ENCODE data around the gene ANKH. TPM values are rescaled to one million over a fixed set of nuclear protein-coding genes. Genes with fewer than 3 reads are reported as not detected.

Gene ANKH
- total and polyA plus RNA-seq, 3 experiments from 2014 or later: 47.0 to 80.5 (median 80.0) TPM

- no peak for DNase-seq
- Mint-ChIP-seq H3K27ac (peak overlapping the region in 6 of 8 donors; percentile 17 to 93 (median 84)), H3K27me3 (no peaks in the 10 kb centered on the region), H3K4me1 (peaks cover 8 to 27% (median 12%) of the 10 kb centered on the region in 3 donors), H3K36me3 (peaks cover 3 to 87% (median 22%) of the 10 kb centered on the region in 3 donors), H3K4me3 (peak overlapping the region in 1 of 7 donors; percentile 57), H3K9me3 (no peaks in the 10 kb centered on the region)
- no peaks in the 10 kb centered on the region for H3K9me3 ChIP-seq (ENCODE audit: low read length)
- H3K4me1 ChIP-seq (ENCODE audit: insufficient read depth, low read length): peaks cover 6% of the 10 kb centered on the region
- H3K27ac ChIP-seq (ENCODE audit: low read depth, low read length): no peak overlapping the region
- POLR2A ChIA-PET: no interaction called here
- CTCF ChIA-PET: no interaction called here
- H3K4me3 ChIP-seq (ENCODE audit: low read length): no peak overlapping the region
- peaks cover 19% of the 10 kb centered on the region for H3K36me3 ChIP-seq (ENCODE audit: insufficient read depth, low read length)
- no peaks in the 10 kb centered on the region for H3K27me3 ChIP-seq (ENCODE audit: insufficient read depth, low read length, poor library complexity, severe bottlenecking)
These were observed 126.4 kb downstream of the ANKH start for GRCh38 chr5:14745188-14745563.

GRCh38 chr5:14744296-14745187 is 127.0 kb downstream of the ANKH start:
- no peak for DNase-seq
- POLR2A ChIA-PET: no interaction called here
- Mint-ChIP-seq H3K27me3 (no peaks in the 10 kb centered on the region), H3K4me1 (peaks cover 8 to 27% (median 12%) of the 10 kb centered on the region in 3 donors), H3K9me3 (no peaks in the 10 kb centered on the region), H3K27ac (peak overlapping the region in 7 of 8 donors; percentile 61 to 93 (median 83)), H3K4me3 (no peak overlapping the region), H3K36me3 (peaks cover 3 to 87% (median 19%) of the 10 kb centered on the region in 3 donors)
- Histone ChIP-seq H3K4me3 (ENCODE audit: low read length) (no peak overlapping the region), H3K36me3 (ENCODE audit: insufficient read depth, low read length) (peaks cover 24% of the 10 kb centered on the region), H3K27me3 (ENCODE audit: insufficient read depth, low read length, poor library complexity, severe bottlenecking) (no peaks in the 10 kb centered on the region), H3K9me3 (ENCODE audit: low read length) (no peaks in the 10 kb centered on the region), H3K27ac (ENCODE audit: low read depth, low read length) (no peak overlapping the region), H3K4me1 (ENCODE audit: insufficient read depth, low read length) (peaks cover 6% of the 10 kb centered on the region)
- CTCF ChIA-PET: interaction anchor here (1.4 kb wide), 1 partner anchor 17 kb away, joined by 8 read pairs; no protein-coding TSS in a partner anchor

GRCh38 chr5:14743601-14744295 is 127.8 kb downstream of the ANKH start:
- Histone ChIP-seq H3K9me3 (ENCODE audit: low read length) (no peaks in the 10 kb centered on the region), H3K27ac (ENCODE audit: low read depth, low read length) (no peak overlapping the region), H3K27me3 (ENCODE audit: insufficient read depth, low read length, poor library complexity, severe bottlenecking) (no peaks in the 10 kb centered on the region), H3K4me3 (ENCODE audit: low read length) (no peak overlapping the region), H3K36me3 (ENCODE audit: insufficient read depth, low read length) (peaks cover 26% of the 10 kb centered on the region), H3K4me1 (ENCODE audit: insufficient read depth, low read length) (peaks cover 6% of the 10 kb centered on the region)
- Mint-ChIP-seq H3K4me1 (peaks cover 8 to 27% (median 12%) of the 10 kb centered on the region in 3 donors), H3K4me3 (no peak overlapping the region), H3K27me3 (no peaks in the 10 kb centered on the region), H3K9me3 (no peaks in the 10 kb centered on the region), H3K36me3 (peaks cover 3 to 85% (median 19%) of the 10 kb centered on the region in 3 donors), H3K27ac (peak overlapping the region in 6 of 8 donors; percentile 61 to 87 (median 74))
- POLR2A ChIA-PET: no interaction called here
- CTCF ChIA-PET: interaction anchor here (1.4 kb wide), 1 partner anchor 16 kb away, joined by 8 read pairs; no protein-coding TSS in a partner anchor
- no peak for DNase-seq

GRCh38 chr5:14742498-14742897 is 129.1 kb downstream of the ANKH start:
- peaks cover 8 to 27% (median 12%) of the 10 kb centered on the region in 3 donors for H3K4me1 Mint-ChIP-seq
- H3K9me3 Mint-ChIP-seq: no peaks in the 10 kb centered on the region
- POLR2A ChIA-PET: no interaction called here
- peak overlapping the region in 1 of 7 donors; percentile 63 for H3K4me3 Mint-ChIP-seq
- peaks cover 6% of the 10 kb centered on the region for H3K4me1 ChIP-seq (ENCODE audit: insufficient read depth, low read length)
- CTCF ChIA-PET: no interaction called here
- H3K27me3 Mint-ChIP-seq: no peaks in the 10 kb centered on the region
- no peak overlapping the region for H3K27ac ChIP-seq (ENCODE audit: low read depth, low read length)
- H3K27ac Mint-ChIP-seq: peak overlapping the region in 5 of 8 donors; percentile 61 to 86 (median 77)
- peaks cover 3 to 85% (median 19%) of the 10 kb centered on the region in 3 donors for H3K36me3 Mint-ChIP-seq
- no peaks in the 10 kb centered on the region for H3K27me3 ChIP-seq (ENCODE audit: insufficient read depth, low read length, poor library complexity, severe bottlenecking)
- DNase-seq: no peak
- no peak overlapping the region for H3K4me3 ChIP-seq (ENCODE audit: low read length)
- H3K9me3 ChIP-seq (ENCODE audit: low read length): no peaks in the 10 kb centered on the region
- H3K36me3 ChIP-seq (ENCODE audit: insufficient read depth, low read length): peaks cover 26% of the 10 kb centered on the region

GRCh38 chr5:14741801-14742440 is 129.7 kb downstream of the ANKH start:
- Mint-ChIP-seq H3K36me3 (peaks cover 3 to 83% (median 19%) of the 10 kb centered on the region in 3 donors), H3K27ac (peak overlapping the region in 5 of 8 donors; percentile 61 to 86 (median 77))
- no peaks in the 10 kb centered on the region for H3K9me3 ChIP-seq (ENCODE audit: low read length)

GRCh38 chr5:14741131-14741530 is 130.4 kb downstream of the ANKH start:
- CTCF ChIA-PET: interaction anchor here (1.3 kb wide), 1 partner anchor 14 kb away, joined by 3 read pairs; no protein-coding TSS in a partner anchor
- Histone ChIP-seq H3K36me3 (ENCODE audit: insufficient read depth, low read length) (peaks cover 26% of the 10 kb centered on the region), H3K4me3 (ENCODE audit: low read length) (no peak overlapping the region), H3K4me1 (ENCODE audit: insufficient read depth, low read length) (peaks cover 6% of the 10 kb centered on the region), H3K9me3 (ENCODE audit: low read length) (no peaks in the 10 kb centered on the region), H3K27me3 (ENCODE audit: insufficient read depth, low read length, poor library complexity, severe bottlenecking) (no peaks in the 10 kb centered on the region), H3K27ac (ENCODE audit: low read depth, low read length) (no peak overlapping the region)
- H3K27ac Mint-ChIP-seq: peak overlapping the region in 3 of 8 donors; percentile 12 to 44 (median 35)
- H3K9me3 Mint-ChIP-seq: no peaks in the 10 kb centered on the region
- H3K27me3 Mint-ChIP-seq: no peaks in the 10 kb centered on the region
- no peak overlapping the region for H3K4me3 Mint-ChIP-seq
- no peak for DNase-seq
- peaks cover 3 to 80% (median 22%) of the 10 kb centered on the region in 3 donors for H3K36me3 Mint-ChIP-seq
- peaks cover 7 to 22% (median 14%) of the 10 kb centered on the region in 3 donors for H3K4me1 Mint-ChIP-seq
- POLR2A ChIA-PET: no interaction called here

More at GRCh38 chr5:14741801-14742440, 129.7 kb downstream of the ANKH start:
- Histone ChIP-seq H3K4me1 (ENCODE audit: insufficient read depth, low read length) (peaks cover 6% of the 10 kb centered on the region), H3K27me3 (ENCODE audit: insufficient read depth, low read length, poor library complexity, severe bottlenecking) (no peaks in the 10 kb centered on the region), H3K27ac (ENCODE audit: low read depth, low read length) (no peak overlapping the region), H3K36me3 (ENCODE audit: insufficient read depth, low read length) (peaks cover 26% of the 10 kb centered on the region), H3K4me3 (ENCODE audit: low read length) (no peak overlapping the region)
- Mint-ChIP-seq H3K27me3 (no peaks in the 10 kb centered on the region), H3K4me3 (no peak overlapping the region), H3K4me1 (peaks cover 8 to 27% (median 12%) of the 10 kb centered on the region in 3 donors), H3K9me3 (no peaks in the 10 kb centered on the region)
- CTCF ChIA-PET: no interaction called here
- POLR2A ChIA-PET: no interaction called here
- DNase-seq: peak in 1 of 5 donors; percentile 56

- Histone ChIP-seq H3K27me3 (ENCODE audit: insufficient read depth, low read length, poor library complexity, severe bottlenecking) (no peaks in the 10 kb centered on the region), H3K9me3 (ENCODE audit: low read length) (no peaks in the 10 kb centered on the region), H3K4me3 (ENCODE audit: low read length) (no peak overlapping the region), H3K4me1 (ENCODE audit: insufficient read depth, low read length) (peaks cover 6% of the 10 kb centered on the region), H3K27ac (ENCODE audit: low read depth, low read length) (no peak overlapping the region), H3K36me3 (ENCODE audit: insufficient read depth, low read length) (peaks cover 26% of the 10 kb centered on the region)
- Mint-ChIP-seq H3K27ac (no peak overlapping the region), H3K4me1 (peaks cover 0 to 11% (median 7%) of the 10 kb centered on the region in 3 donors), H3K9me3 (no peaks in the 10 kb centered on the region), H3K4me3 (no peak overlapping the region), H3K36me3 (peaks cover 0 to 82% (median 17%) of the 10 kb centered on the region in 3 donors), H3K27me3 (no peaks in the 10 kb centered on the region)
- ChIA-PET POLR2A (no interaction called here), CTCF (interaction anchor here (1.3 kb wide), 1 partner anchor 13 kb away, joined by 3 read pairs; no protein-coding TSS in a partner anchor)
- DNase-seq: no peak
These were observed 131.6 kb downstream of the ANKH start for GRCh38 chr5:14739981-14740380.

Measured in CD8-positive, alpha-beta memory T cell (primary cell).